Activated CD4-positive, alpha-beta T cell treated with anti-CD3 and anti-CD28 coated beads for 36 hours (primary cell): ENCODE data around the gene UBE2E1. TPM values are rescaled to one million over a fixed set of nuclear protein-coding genes. Genes with fewer than 3 reads are reported as not detected.
A peak's percentile ranks its signal among the peaks of the same experiment; 100 is the strongest.

Experiments used
- ATAC-seq: fragments of 200-7000 bp; cut with Tn5 transposase; one replicate; pipeline ENCODE4 v1.10.0; 2021; ENCODE audit warnings: mild to moderate bottlenecking, moderate library complexity
- CTCF ChIA-PET: fragments of 350-600 bp; sonication (Branson Sonifier 250); formaldehyde crosslinking; loops from one replicate; lab custom pipeline; 2021; ENCODE audit warnings: antibody characterized with exemption; lab: Charles Lee
- POLR2A ChIA-PET: fragments of 350-600 bp; sonication (Branson Sonifier 250); formaldehyde crosslinking; loops from one replicate; lab custom pipeline; 2021; ENCODE audit warnings: antibody characterized with exemption, inconsistent platforms; lab: Charles Lee
- DNase-seq: peaks from one replicate; pipeline ENCODE4 v3.0.0-alpha.2; 2020
- H3K27ac Mint-ChIP-seq: one replicate; pipeline ENCODE4 v1.8.0; 2021; ENCODE audit warnings: mixed read lengths
- H3K27me3 Mint-ChIP-seq: one replicate; pipeline ENCODE4 v1.8.0; 2021; ENCODE audit warnings: mixed read lengths
- H3K36me3 Mint-ChIP-seq: one replicate; pipeline ENCODE4 v1.8.0; 2021; ENCODE audit warnings: low read depth, mixed read lengths
- H3K4me1 Mint-ChIP-seq: one replicate; pipeline ENCODE4 v1.8.0; 2021; ENCODE audit warnings: mixed read lengths
- H3K4me3 Mint-ChIP-seq: one replicate; pipeline ENCODE4 v1.8.0; 2021; ENCODE audit warnings: mild to moderate bottlenecking, moderate library complexity, mixed read lengths
- H3K9me3 Mint-ChIP-seq: one replicate; pipeline ENCODE4 v1.8.0; 2021; ENCODE audit warnings: low read depth, mixed read lengths
- intact Hi-C, 2 experiments: fragments of 100-400 bp; cut with DNase I in 1 of 2; cut with micrococcal nuclease in 1 of 2; formaldehyde crosslinking; loops; one replicate each; pipeline versions ENCODE4 v1.14.2 to v1.15.1; 2022 to 2024; cut with DNase I, micrococcal nuclease
- total RNA-seq, 2 experiments: library from RNA; stranded (reverse); gene quantifications; one replicate each; pipeline ENCODE4 v1.2.3, GENCODE V29; 2021

The UBE2E1 gene
- total RNA-seq, 2 experiments from 2014 or later: 86.3 to 93.8 TPM

DNA sequence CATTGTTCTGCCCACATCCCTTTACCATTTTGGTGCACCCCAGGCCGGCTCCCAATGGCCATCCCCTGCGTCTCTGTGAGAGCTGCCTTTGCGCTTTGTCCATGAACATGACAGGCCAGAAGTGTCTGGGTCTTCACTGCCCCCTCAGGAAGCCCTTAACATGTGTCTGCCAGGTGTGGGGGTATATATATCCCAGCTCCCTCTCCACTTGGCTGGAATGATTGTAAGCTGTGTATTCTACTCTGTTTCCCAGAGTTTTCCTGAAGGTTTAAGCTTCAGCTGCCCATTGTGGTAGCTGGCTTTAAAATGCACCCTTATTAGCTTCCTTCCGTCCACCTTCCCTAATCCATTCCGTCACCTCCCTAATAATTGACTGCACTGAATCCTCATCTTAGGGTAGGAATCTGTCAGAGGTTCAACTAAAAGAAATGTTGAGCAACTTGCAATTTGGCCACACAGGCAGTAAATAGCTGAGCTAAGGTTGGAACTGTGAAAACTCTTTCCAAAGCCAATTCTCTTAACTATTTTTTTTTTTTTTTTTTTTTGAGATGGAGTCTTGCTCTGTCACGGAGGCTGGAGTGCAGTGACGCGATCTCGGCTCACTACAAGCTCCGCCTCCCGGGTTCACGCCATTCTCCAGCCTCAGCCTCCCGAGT, 30.4 kb upstream of the UBE2E1 start:
- H3K27me3 Mint-ChIP-seq: peaks cover 2% of the 10 kb centered on the region
- POLR2A ChIA-PET: no interaction called here
- CTCF ChIA-PET: interaction anchor here (0.6 kb wide), 1 partner anchor 72 kb away, joined by 3 read pairs; no protein-coding TSS in a partner anchor
- H3K27ac Mint-ChIP-seq: no peak overlapping the region
- no peaks in the 10 kb centered on the region for H3K4me1 Mint-ChIP-seq
- no peak for DNase-seq
- no peak for ATAC-seq
- H3K9me3 Mint-ChIP-seq: no peaks in the 10 kb centered on the region
- H3K4me3 Mint-ChIP-seq: no peak overlapping the region
- intact Hi-C loops: no loop called here
- H3K36me3 Mint-ChIP-seq: no peaks in the 10 kb centered on the region

DNA sequence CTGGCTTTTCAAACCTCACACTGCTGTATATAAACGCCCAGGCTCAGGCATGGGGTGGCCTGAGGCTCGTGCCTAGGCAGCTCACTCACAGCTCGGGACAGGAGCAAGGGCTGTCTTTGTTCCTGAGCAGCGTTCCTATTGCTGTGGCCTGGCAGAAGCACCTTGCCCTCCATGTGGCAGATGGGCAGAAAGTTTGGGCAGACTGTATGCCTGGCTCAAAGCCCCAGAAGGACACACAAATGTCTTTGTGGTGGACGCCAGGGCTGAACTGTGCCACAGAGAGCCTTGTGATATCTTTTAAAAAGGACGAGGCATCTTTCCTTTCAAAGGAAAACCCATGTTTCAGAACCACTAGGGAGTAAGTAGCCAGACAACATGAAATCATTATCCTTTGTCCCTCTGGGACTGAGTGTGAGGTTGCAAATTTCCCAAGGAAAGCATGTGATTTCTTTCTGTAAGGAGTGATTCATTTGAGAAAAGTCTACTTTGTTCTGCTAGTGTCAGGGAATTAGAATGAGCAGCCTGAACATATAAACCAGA, 29.3 kb upstream of the UBE2E1 start:
- intact Hi-C loops: no loop called here
- no peak overlapping the region for H3K4me3 Mint-ChIP-seq
- peaks cover 2% of the 10 kb centered on the region for H3K27me3 Mint-ChIP-seq
- DNase-seq: no peak
- POLR2A ChIA-PET: no interaction called here
- no peaks in the 10 kb centered on the region for H3K9me3 Mint-ChIP-seq
- H3K27ac Mint-ChIP-seq: no peak overlapping the region
- no peaks in the 10 kb centered on the region for H3K4me1 Mint-ChIP-seq
- H3K36me3 Mint-ChIP-seq: no peaks in the 10 kb centered on the region
- no peak for ATAC-seq
- CTCF ChIA-PET: interaction anchor here (0.6 to 2.4 kb wide), 3 partner anchors 15 to 151 kb away, joined by 3 to 7 read pairs (median 3); no protein-coding TSS in a partner anchor

DNA sequence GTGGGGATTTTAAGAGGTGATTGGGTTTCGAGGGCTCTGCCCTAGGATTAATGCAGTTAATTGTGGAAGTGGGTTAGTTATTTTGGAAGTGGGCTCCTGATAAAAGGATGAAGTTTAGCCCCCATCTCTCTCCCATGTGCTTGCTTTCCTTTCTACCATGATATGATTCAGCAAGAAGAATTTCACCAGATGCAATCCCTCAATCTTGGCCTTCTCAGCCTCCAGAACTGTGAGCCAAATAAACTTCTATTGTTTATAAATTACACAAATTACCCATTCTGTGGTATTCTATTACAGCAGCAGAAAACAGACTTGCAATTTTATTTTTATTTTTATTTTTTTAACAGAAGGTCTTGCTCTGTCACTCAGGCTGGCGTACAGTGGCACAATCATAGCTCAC, 27.3 kb upstream of the UBE2E1 start:
- no peak for ATAC-seq
- Mint-ChIP-seq H3K9me3 (no peaks in the 10 kb centered on the region), H3K36me3 (no peaks in the 10 kb centered on the region), H3K27me3 (peaks cover 4% of the 10 kb centered on the region), H3K4me1 (no peaks in the 10 kb centered on the region), H3K27ac (no peak overlapping the region), H3K4me3 (no peak overlapping the region)
- ChIA-PET POLR2A (no interaction called here), CTCF (interaction anchor here (2.4 kb wide), 1 partner anchor 17 kb away, joined by 7 read pairs; no protein-coding TSS in a partner anchor)
- intact Hi-C loops: no loop called here
- DNase-seq: no peak

- no peak overlapping the region for H3K27ac Mint-ChIP-seq
- CTCF ChIA-PET: no interaction called here
Observed at GRCh38 chr3:23779841-23780240, 25.9 kb upstream of the UBE2E1 start.

DNA sequence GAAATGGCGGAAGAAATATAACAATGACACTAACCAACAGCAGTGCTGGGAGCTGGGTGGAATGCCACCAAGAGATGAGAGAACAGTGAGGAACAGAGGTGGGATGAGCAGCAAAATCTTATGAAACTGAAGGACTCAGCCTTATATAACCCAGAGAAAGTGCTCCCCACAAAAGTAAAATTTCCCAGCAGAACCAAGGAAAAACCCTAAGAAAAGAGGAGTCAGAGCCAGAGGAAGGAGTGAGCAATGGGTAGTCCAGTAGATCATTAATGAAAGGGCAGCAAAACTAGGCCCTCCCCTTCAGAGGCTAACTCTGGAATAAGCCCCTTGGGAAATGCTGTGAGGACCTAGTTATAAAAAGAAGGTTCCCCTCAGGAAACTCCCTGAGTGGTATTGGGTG, 24.7 kb upstream of the UBE2E1 start:
- ChIA-PET POLR2A (no interaction called here), CTCF (no interaction called here)
- Mint-ChIP-seq H3K4me1 (no peaks in the 10 kb centered on the region), H3K9me3 (no peaks in the 10 kb centered on the region), H3K27ac (no peak overlapping the region), H3K4me3 (no peak overlapping the region), H3K36me3 (no peaks in the 10 kb centered on the region), H3K27me3 (peaks cover 4% of the 10 kb centered on the region)
- DNase-seq: no peak
- no peak for ATAC-seq
- intact Hi-C loops: no loop called here

More at GRCh38 chr3:23779841-23780240, 25.9 kb upstream of the UBE2E1 start:
- H3K36me3 Mint-ChIP-seq: no peaks in the 10 kb centered on the region
- no peak overlapping the region for H3K4me3 Mint-ChIP-seq
- DNase-seq: no peak
- H3K4me1 Mint-ChIP-seq: no peaks in the 10 kb centered on the region
- H3K27me3 Mint-ChIP-seq: peaks cover 4% of the 10 kb centered on the region
- intact Hi-C loops: no loop called here
- ATAC-seq: no peak
- H3K9me3 Mint-ChIP-seq: no peaks in the 10 kb centered on the region
- POLR2A ChIA-PET: no interaction called here

DNA sequence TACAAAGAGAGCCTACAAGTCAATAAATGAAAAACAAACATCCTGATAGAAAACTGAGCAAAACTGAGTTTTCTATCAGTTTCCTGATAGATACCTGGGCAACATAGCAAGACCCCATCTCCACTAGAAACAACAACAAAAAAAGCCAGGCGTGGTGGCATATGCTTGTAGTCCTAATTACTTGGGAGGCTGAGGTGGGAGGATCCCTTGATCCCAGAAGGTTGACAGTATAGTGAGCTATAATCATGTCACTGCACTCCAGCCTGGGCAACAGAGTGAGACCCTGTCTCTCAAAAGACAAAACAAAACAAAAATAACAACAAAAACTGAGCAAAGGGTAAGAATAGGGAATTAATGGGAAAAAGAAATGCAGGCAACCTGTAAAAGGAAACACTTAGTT, 23.9 kb upstream of the UBE2E1 start:
- ChIA-PET POLR2A (no interaction called here), CTCF (interaction anchor here (0.7 kb wide), 1 partner anchor 705 kb away, joined by 4 read pairs; no protein-coding TSS in a partner anchor)
- Mint-ChIP-seq H3K9me3 (no peaks in the 10 kb centered on the region), H3K27me3 (peaks cover 4% of the 10 kb centered on the region), H3K27ac (no peak overlapping the region), H3K4me3 (no peak overlapping the region), H3K4me1 (no peaks in the 10 kb centered on the region), H3K36me3 (no peaks in the 10 kb centered on the region)
- intact Hi-C loops: no loop called here
- DNase-seq (no peak), ATAC-seq (no peak)

- Mint-ChIP-seq H3K27ac (no peak overlapping the region), H3K36me3 (no peaks in the 10 kb centered on the region), H3K4me1 (no peaks in the 10 kb centered on the region), H3K9me3 (no peaks in the 10 kb centered on the region), H3K27me3 (peaks cover 4% of the 10 kb centered on the region), H3K4me3 (no peak overlapping the region)
- ChIA-PET POLR2A (interaction anchor here (0.6 kb wide), 1 partner anchor 99 kb away, joined by 3 read pairs; no protein-coding TSS in a partner anchor), CTCF (no interaction called here)
- no peak for ATAC-seq
- DNase-seq: no peak
- intact Hi-C loops: no loop called here
Observed at GRCh38 chr3:23785097-23785645, 20.6 kb upstream of the UBE2E1 start.

DNA sequence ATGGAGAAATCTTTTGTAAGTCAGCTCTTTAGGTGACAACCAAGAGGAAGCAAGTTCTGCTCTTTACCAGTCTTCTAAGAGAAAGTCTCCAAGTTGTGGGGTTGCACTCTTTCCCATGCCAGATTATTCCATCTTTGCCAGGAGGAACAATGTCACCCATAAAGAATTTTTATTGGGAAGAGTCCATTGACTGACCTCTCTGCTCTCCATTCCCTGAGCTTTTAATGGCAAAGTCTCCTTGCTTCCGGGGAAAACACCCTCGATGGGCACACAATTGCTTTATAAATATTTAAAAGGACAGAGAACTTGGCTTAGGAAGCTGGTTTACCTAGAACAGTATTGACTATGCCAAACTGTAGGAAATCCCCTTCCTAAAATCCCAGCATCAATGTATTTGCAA, 19.9 kb upstream of the UBE2E1 start:
- Mint-ChIP-seq H3K36me3 (no peaks in the 10 kb centered on the region), H3K9me3 (no peaks in the 10 kb centered on the region), H3K27me3 (peaks cover 4% of the 10 kb centered on the region), H3K27ac (no peak overlapping the region), H3K4me1 (no peaks in the 10 kb centered on the region), H3K4me3 (no peak overlapping the region)
- intact Hi-C loops: no loop called here
- ATAC-seq (no peak), DNase-seq (no peak)
- POLR2A ChIA-PET: interaction anchor here (0.6 to 0.7 kb wide), 2 partner anchors 73 to 98 kb away, joined by 3 to 4 read pairs; no protein-coding TSS in a partner anchor
- CTCF ChIA-PET: no interaction called here

- peaks cover 3% of the 10 kb centered on the region for H3K4me1 Mint-ChIP-seq
- ChIA-PET POLR2A (no interaction called here), CTCF (interaction anchor here (0.6 to 1.3 kb wide), 2 partner anchors 8 to 766 kb away, joined by 3 read pairs; no protein-coding TSS in a partner anchor)
- H3K27me3 Mint-ChIP-seq: peaks cover 4% of the 10 kb centered on the region
- intact Hi-C loops: no loop called here
- DNase-seq (no peak), ATAC-seq (no peak)
- H3K4me3 Mint-ChIP-seq: no peak overlapping the region
- H3K9me3 Mint-ChIP-seq: no peaks in the 10 kb centered on the region
- H3K27ac Mint-ChIP-seq: no peak overlapping the region
- no peaks in the 10 kb centered on the region for H3K36me3 Mint-ChIP-seq
Observed at GRCh38 chr3:23791678-23792077, 14.1 kb upstream of the UBE2E1 start.

GRCh38 chr3:23793528-23794134, 12.1 kb upstream of the UBE2E1 start:
- no peaks in the 10 kb centered on the region for H3K36me3 Mint-ChIP-seq
- H3K4me1 Mint-ChIP-seq: peaks cover 18% of the 10 kb centered on the region
- H3K4me3 Mint-ChIP-seq: no peak overlapping the region
- peak; percentile 71 for ATAC-seq
- ChIA-PET POLR2A (interaction anchor here (0.7 kb wide), 1 partner anchor 994 kb away, joined by 5 read pairs; no protein-coding TSS in a partner anchor), CTCF (interaction anchor here (0.9 kb wide), 1 partner anchor 43 kb away, joined by 3 read pairs; no protein-coding TSS in a partner anchor)
- no peak for DNase-seq
- no peak overlapping the region for H3K27ac Mint-ChIP-seq
- intact Hi-C loops: no loop called here
- H3K9me3 Mint-ChIP-seq: no peaks in the 10 kb centered on the region
- peaks cover 4% of the 10 kb centered on the region for H3K27me3 Mint-ChIP-seq

DNA sequence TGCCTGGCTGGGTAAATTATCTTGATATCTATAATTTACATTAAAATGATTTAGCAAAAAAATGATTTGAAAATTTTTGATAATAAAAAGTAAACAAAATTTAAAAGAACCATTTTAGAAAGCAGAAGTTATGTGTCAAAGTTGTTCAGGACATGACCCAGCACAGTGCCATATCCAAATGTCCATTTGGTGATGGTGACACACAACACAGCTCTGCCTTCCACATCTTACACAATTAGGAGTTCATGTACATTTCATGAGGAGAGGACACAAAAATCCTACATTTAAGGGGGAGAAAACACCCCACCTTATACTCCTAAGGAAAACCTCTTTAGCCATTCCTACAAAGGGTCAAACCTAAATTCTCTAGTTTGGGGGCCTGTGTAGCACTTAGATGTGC, 10.7 kb upstream of the UBE2E1 start:
- intact Hi-C loops: loop anchor here in 1 of 2 experiments (5.0 kb wide), 1 partner anchor 53 kb away; no protein-coding TSS in a partner anchor
- ChIA-PET POLR2A (no interaction called here), CTCF (no interaction called here)
- Mint-ChIP-seq H3K36me3 (no peaks in the 10 kb centered on the region), H3K4me1 (peaks cover 18% of the 10 kb centered on the region), H3K9me3 (no peaks in the 10 kb centered on the region), H3K27ac (no peak overlapping the region), H3K27me3 (peaks cover 6% of the 10 kb centered on the region), H3K4me3 (no peak overlapping the region)
- ATAC-seq: no peak
- no peak for DNase-seq
